ENCODE data around the gene TBC1D24. TPM values are rescaled to one million over a fixed set of nuclear protein-coding genes. Genes with fewer than 3 reads are reported as not detected.

The TBC1D24 gene
- total RNA-seq, 1 experiment from 2014 or later: 24.6 TPM

DNA sequence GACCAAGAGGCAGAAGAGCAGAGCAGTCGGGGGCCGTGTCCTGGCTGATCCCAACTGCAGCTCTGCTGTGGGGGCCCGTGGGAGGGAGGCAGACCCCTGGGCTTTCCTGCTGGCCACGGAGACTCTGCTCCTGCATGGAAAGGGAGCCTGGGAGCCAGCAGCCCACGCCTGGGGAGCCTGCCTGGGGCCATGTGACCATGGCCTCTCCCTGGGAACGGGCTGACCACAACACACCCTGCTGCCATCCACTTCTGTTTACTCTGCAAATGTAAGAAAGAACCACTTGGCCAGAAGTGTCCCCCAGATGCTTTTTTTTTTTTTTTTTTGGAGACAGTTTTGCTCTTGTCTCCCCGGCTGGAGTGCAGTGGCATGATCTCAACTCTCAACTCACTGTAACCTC lies 17.0 kb upstream of the TBC1D24 start:
- DNase-seq (ENCODE audit: low read depth, low spot score) (no peak), ATAC-seq (no peak)
- Histone ChIP-seq H4K20me1 (ENCODE audit: insufficient read depth) (no peaks in the 10 kb centered on the region), H2AFZ (ENCODE audit: low read depth, low read length, poor library complexity, severe bottlenecking) (no peak overlapping the region), H3K36me3 (ENCODE audit: control insufficient read depth in 1 of 2, insufficient read depth in 2 of 2, low read length in 2 of 2) (peaks cover 23 to 35% of the 10 kb centered on the region in 2 experiments; a peak in 3 of 4 replicates), H3K27me3 (ENCODE audit: insufficient read depth, low read length) (no peaks in the 10 kb centered on the region), H3K9me3 (ENCODE audit: control insufficient read depth in 1 of 2, insufficient read depth in 1 of 2, low read depth in 1 of 2, low read length in 2 of 2) (no peaks in the 10 kb centered on the region), H3K9me2 (ENCODE audit: insufficient read depth) (no peaks in the 10 kb centered on the region), H3K4me1 (ENCODE audit: control insufficient read depth in 1 of 2, insufficient read depth in 2 of 2, low read length in 2 of 2) (peaks cover 6 to 34% of the 10 kb centered on the region in 2 experiments; a peak in 3 of 4 replicates), H3K4me3 (replicated peaks in 1 of 2; ENCODE audit: low read depth in 1 of 2, low read length in 2 of 2) (no peak overlapping the region), H3K4me2 (ENCODE audit: low read length) (0 out of 2 replicates have a peak overlapping the region, but pooled peaks have one; percentile 95), H3K79me2 (ENCODE audit: insufficient read depth, low read length) (peaks cover 7% of the 10 kb centered on the region; the same call in 1 of the 2 replicates), H3K9ac (ENCODE audit: low read length) (no peak overlapping the region), H3K27ac (ENCODE audit: low read depth, low read length) (peak overlapping the region; percentile 41; the same call in 1 of the 2 replicates)
- ChIA-PET RAD21 (ENCODE audit: low non-redundant PET in 1 of 2, low total read pairs in 2 of 2, uncharacterized antibody in 2 of 2, unreplicated experiment in 2 of 2) (no interaction called here), CTCF (no interaction called here), POLR2A (interaction anchor here (0.6 kb wide), 1 partner anchor 17 kb away, joined by 3 read pairs; no protein-coding TSS in a partner anchor)
- TF ChIP-seq POLR2A (IDR thresholded peaks at IDR 0.05; ENCODE audit: borderline replicate concordance, extremely low read depth, insufficient read depth, insufficient read length) (no peak), SRF (IDR thresholded peaks at IDR 0.05; ENCODE audit: low read depth) (no peak), EGR1 (IDR thresholded peaks at IDR 0.05; ENCODE audit: low read depth) (no peak), ZFX (IDR thresholded peaks at IDR 0.05) (no peak), ELF1 (IDR thresholded peaks at IDR 0.05; ENCODE audit: borderline replicate concordance, low read depth) (no peak), POLR2AphosphoS5 (IDR thresholded peaks at IDR 0.05; ENCODE audit: low read depth, low read length) (no peak; the same call in 1 of the 2 replicates), ZNF274 (IDR thresholded peaks at IDR 0.05; ENCODE audit: low read depth, low read length) (no peak), CEBPB (IDR thresholded peaks at IDR 0.05; ENCODE audit: low read depth) (no peak), SP1 (IDR thresholded peaks at IDR 0.05; ENCODE audit: low read depth) (no peak)
- TF ChIP-seq, protein P1, sequence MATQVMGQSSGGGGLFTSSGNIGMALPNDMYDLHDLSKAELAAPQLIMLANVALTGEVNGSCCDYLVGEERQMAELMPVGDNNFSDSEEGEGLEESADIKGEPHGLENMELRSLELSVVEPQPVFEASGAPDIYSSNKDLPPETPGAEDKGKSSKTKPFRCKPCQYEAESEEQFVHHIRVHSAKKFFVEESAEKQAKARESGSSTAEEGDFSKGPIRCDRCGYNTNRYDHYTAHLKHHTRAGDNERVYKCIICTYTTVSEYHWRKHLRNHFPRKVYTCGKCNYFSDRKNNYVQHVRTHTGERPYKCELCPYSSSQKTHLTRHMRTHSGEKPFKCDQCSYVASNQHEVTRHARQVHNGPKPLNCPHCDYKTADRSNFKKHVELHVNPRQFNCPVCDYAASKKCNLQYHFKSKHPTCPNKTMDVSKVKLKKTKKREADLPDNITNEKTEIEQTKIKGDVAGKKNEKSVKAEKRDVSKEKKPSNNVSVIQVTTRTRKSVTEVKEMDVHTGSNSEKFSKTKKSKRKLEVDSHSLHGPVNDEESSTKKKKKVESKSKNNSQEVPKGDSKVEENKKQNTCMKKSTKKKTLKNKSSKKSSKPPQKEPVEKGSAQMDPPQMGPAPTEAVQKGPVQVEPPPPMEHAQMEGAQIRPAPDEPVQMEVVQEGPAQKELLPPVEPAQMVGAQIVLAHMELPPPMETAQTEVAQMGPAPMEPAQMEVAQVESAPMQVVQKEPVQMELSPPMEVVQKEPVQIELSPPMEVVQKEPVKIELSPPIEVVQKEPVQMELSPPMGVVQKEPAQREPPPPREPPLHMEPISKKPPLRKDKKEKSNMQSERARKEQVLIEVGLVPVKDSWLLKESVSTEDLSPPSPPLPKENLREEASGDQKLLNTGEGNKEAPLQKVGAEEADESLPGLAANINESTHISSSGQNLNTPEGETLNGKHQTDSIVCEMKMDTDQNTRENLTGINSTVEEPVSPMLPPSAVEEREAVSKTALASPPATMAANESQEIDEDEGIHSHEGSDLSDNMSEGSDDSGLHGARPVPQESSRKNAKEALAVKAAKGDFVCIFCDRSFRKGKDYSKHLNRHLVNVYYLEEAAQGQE (IDR thresholded peaks at IDR 0.05; ENCODE audit: low read depth): no peak
- intact Hi-C loops (cut with micrococcal nuclease): no loop called here
- BruUV-seq (replicated peaks): no TSS peak
